HEK293 (cell line): ENCODE measurements around the gene LSMEM2.

Experiments used
- BCL11A ChIP-seq: fragments of 450-650 bp; formaldehyde crosslinking; IDR thresholded peaks from 2 replicates; pipeline ENCODE4 v1.5.1; 2016; ENCODE audit warnings: low read depth, missing biosample characterization, missing genetic modification characterization
- FEZF1 ChIP-seq: fragments of 450-650 bp; formaldehyde crosslinking; IDR thresholded peaks from 2 replicates; pipeline ENCODE4 v1.5.1; 2016; ENCODE audit warnings: missing biosample characterization, missing genetic modification characterization
- GFI1B ChIP-seq: fragments of 450-650 bp; formaldehyde crosslinking; IDR thresholded peaks from 2 replicates; pipeline ENCODE4 v1.5.1; 2016; ENCODE audit warnings: missing biosample characterization, missing genetic modification characterization
- KLF1 ChIP-seq: fragments of 450-650 bp; formaldehyde crosslinking; IDR thresholded peaks from 2 replicates; pipeline ENCODE4 v1.5.1; 2016; ENCODE audit warnings: missing biosample characterization, missing genetic modification characterization
- KLF10 ChIP-seq: fragments of 450-650 bp; IDR thresholded peaks from 2 replicates; pipeline ENCODE4 v1.5.1; 2018; ENCODE audit warnings: missing biosample characterization, mild to moderate bottlenecking, missing genetic modification characterization
- RBAK ChIP-seq: fragments of 450-650 bp; formaldehyde crosslinking; IDR thresholded peaks from 2 replicates; pipeline ENCODE4 v1.5.1; 2016; ENCODE audit warnings: missing biosample characterization, missing genetic modification characterization
- SP2 ChIP-seq: fragments of 450-650 bp; formaldehyde crosslinking; IDR thresholded peaks from 2 replicates; pipeline ENCODE4 v1.5.1; 2016; ENCODE audit warnings: missing biosample characterization, missing genetic modification characterization
- SP7 ChIP-seq: fragments of 450-650 bp; formaldehyde crosslinking; IDR thresholded peaks from 2 replicates; pipeline ENCODE4 v1.5.1; 2016; ENCODE audit warnings: missing biosample characterization, missing genetic modification characterization
- ZBTB11 ChIP-seq: fragments of 450-650 bp; formaldehyde crosslinking; conservative IDR thresholded peaks from 2 replicates; pipeline ENCODE4 v1.5.1; 2016; ENCODE audit warnings: low read depth, missing biosample characterization, missing genetic modification characterization
- ZBTB20 ChIP-seq: fragments of 450-650 bp; formaldehyde crosslinking; IDR thresholded peaks from 2 replicates; pipeline ENCODE4 v1.5.1; 2016; ENCODE audit warnings: missing biosample characterization, missing genetic modification characterization
- ZBTB26 ChIP-seq: fragments of 450-650 bp; formaldehyde crosslinking; optimal IDR thresholded peaks from 2 replicates; pipeline ENCODE3; 2016; ENCODE audit warnings: missing biosample characterization, mild to moderate bottlenecking, missing genetic modification characterization
- ZBTB7A ChIP-seq: fragments of 450-650 bp; formaldehyde crosslinking; IDR thresholded peaks from 2 replicates; pipeline ENCODE4 v1.5.1; 2016; ENCODE audit warnings: low read depth, missing biosample characterization, missing genetic modification characterization
- ZBTB8A ChIP-seq: fragments of 450-650 bp; formaldehyde crosslinking; IDR thresholded peaks from 2 replicates; pipeline ENCODE4 v1.5.1; 2016; ENCODE audit warnings: missing biosample characterization, missing genetic modification characterization
- ZFP41 ChIP-seq: fragments of 450-650 bp; formaldehyde crosslinking; IDR thresholded peaks from 2 replicates; pipeline ENCODE4 v1.5.1; 2016; ENCODE audit warnings: missing biosample characterization, missing genetic modification characterization, borderline replicate concordance
- ZNF112 ChIP-seq: fragments of 450-650 bp; formaldehyde crosslinking; IDR thresholded peaks from 2 replicates; pipeline ENCODE4 v1.5.0; 2017; ENCODE audit warnings: missing biosample characterization, missing genetic modification characterization
- ZNF19 ChIP-seq: fragments of 450-650 bp; formaldehyde crosslinking; IDR thresholded peaks from 2 replicates; pipeline ENCODE4; 2016; ENCODE audit warnings: missing biosample characterization, missing genetic modification characterization, low read depth
- ZNF26 ChIP-seq: fragments of 450-650 bp; formaldehyde crosslinking; IDR thresholded peaks from 2 replicates; pipeline ENCODE4 v1.5.1; 2016; ENCODE audit warnings: missing biosample characterization, missing genetic modification characterization
- ZNF335 ChIP-seq: fragments of 450-650 bp; formaldehyde crosslinking; conservative IDR thresholded peaks from 2 replicates; pipeline ENCODE4 v1.5.1; 2016; ENCODE audit warnings: missing biosample characterization, missing genetic modification characterization
- ZNF362 ChIP-seq: fragments of 450-650 bp; formaldehyde crosslinking; IDR thresholded peaks from 2 replicates; pipeline ENCODE4 v1.5.1; 2016; ENCODE audit warnings: missing biosample characterization, missing genetic modification characterization
- ZNF394 ChIP-seq: fragments of 450-650 bp; formaldehyde crosslinking; IDR thresholded peaks from 2 replicates; pipeline ENCODE4 v1.5.1; 2016; ENCODE audit warnings: missing biosample characterization, missing genetic modification characterization, mild to moderate bottlenecking, moderate library complexity, borderline replicate concordance
- ZNF404 ChIP-seq: fragments of 450-650 bp; formaldehyde crosslinking; IDR thresholded peaks from 2 replicates; pipeline ENCODE4 v1.5.1; 2017; ENCODE audit warnings: missing biosample characterization, missing genetic modification characterization
- ZNF501 ChIP-seq: fragments of 450-650 bp; formaldehyde crosslinking; IDR thresholded peaks from 2 replicates; pipeline ENCODE4 v1.5.1; 2016; ENCODE audit warnings: missing biosample characterization, missing genetic modification characterization
- ZNF513 ChIP-seq: fragments of 450-650 bp; IDR thresholded peaks from 2 replicates; pipeline ENCODE4 v1.5.1; 2018; ENCODE audit warnings: missing biosample characterization, missing genetic modification characterization
- ZNF514 ChIP-seq: fragments of 450-650 bp; formaldehyde crosslinking; IDR thresholded peaks from 2 replicates; pipeline ENCODE4 v1.5.1; 2016; ENCODE audit warnings: missing biosample characterization, missing genetic modification characterization
- ZNF529 ChIP-seq: fragments of 450-650 bp; formaldehyde crosslinking; IDR thresholded peaks from 2 replicates; pipeline ENCODE4 v1.5.1; 2017; ENCODE audit warnings: missing genetic modification characterization, missing biosample characterization; ENCODE audit not compliant: insufficient replicate concordance
- ZNF571 ChIP-seq: fragments of 450-650 bp; formaldehyde crosslinking; IDR thresholded peaks from 2 replicates; pipeline ENCODE4 v1.5.0; 2017; ENCODE audit warnings: missing biosample characterization, missing genetic modification characterization
- ZNF580 ChIP-seq: fragments of 450-650 bp; formaldehyde crosslinking; IDR thresholded peaks from 2 replicates; pipeline ENCODE4 v1.5.1; 2016; ENCODE audit warnings: missing biosample characterization, missing genetic modification characterization
- ZNF664 ChIP-seq: fragments of 450-650 bp; formaldehyde crosslinking; IDR thresholded peaks from 2 replicates; pipeline ENCODE4 v1.5.1; 2016; ENCODE audit warnings: missing biosample characterization, missing genetic modification characterization
- ZNF747 ChIP-seq: fragments of 450-650 bp; formaldehyde crosslinking; IDR thresholded peaks from 2 replicates; pipeline ENCODE4 v1.5.1; 2016; ENCODE audit warnings: missing biosample characterization, missing genetic modification characterization
- ZNF76 ChIP-seq: fragments of 450-650 bp; formaldehyde crosslinking; IDR thresholded peaks from 2 replicates; pipeline ENCODE4; 2016; ENCODE audit warnings: low read depth, missing biosample characterization, missing genetic modification characterization, borderline replicate concordance
- ZNF791 ChIP-seq: fragments of 450-650 bp; formaldehyde crosslinking; IDR thresholded peaks from 2 replicates; pipeline ENCODE4 v1.5.1; 2016; ENCODE audit warnings: missing biosample characterization, missing genetic modification characterization
- ZNF843 ChIP-seq: fragments of 450-650 bp; formaldehyde crosslinking; IDR thresholded peaks from 2 replicates; pipeline ENCODE4 v1.5.1; 2016; ENCODE audit warnings: missing biosample characterization, missing genetic modification characterization

The LSMEM2 gene

GRCh38 chr3:50327943-50328691 is 49.2 kb downstream of the LSMEM2 start, which contains the start of gene TUSC2 (continued):
- TF ChIP-seq ZNF26 (tag by site-specific recombination) (no peak), ZBTB26 (tag by site-specific recombination) (peak; percentile 64), ZNF362 (tag by site-specific recombination) (no peak), ZNF529 (no peak), ZNF571 (no peak), ZNF843 (no peak), ZNF112 (tag by site-specific recombination) (no peak), ZBTB11 (tag by site-specific recombination) (peak; percentile 86), ZNF404 (tag by site-specific recombination) (no peak), ZNF664 (tag by site-specific recombination) (no peak), KLF1 (tag by site-specific recombination) (no peak), ZNF19 (tag by site-specific recombination) (no peak), SP2 (peak; percentile 93), RBAK (no peak), ZBTB8A (no peak), ZFP41 (tag by site-specific recombination) (no peak), ZNF747 (no peak), ZBTB7A (tag by site-specific recombination) (no peak), BCL11A (tag by site-specific recombination) (no peak), ZNF580 (tag by site-specific recombination) (no peak), ZNF514 (tag by site-specific recombination) (no peak), GFI1B (no peak), ZNF394 (tag by site-specific recombination) (0 out of 2 replicates have a peak, but pooled peaks have one; percentile 4), FEZF1 (tag by site-specific recombination) (no peak), ZBTB20 (tag by site-specific recombination) (0 out of 2 replicates have a peak, but pooled peaks have one; percentile 51), ZNF76 (tag by site-specific recombination) (peak; percentile 92), KLF10 (tag by site-specific recombination) (no peak), ZNF513 (tag by site-specific recombination) (no peak), ZNF335 (tag by site-specific recombination) (peak; percentile 64), ZNF501 (tag by site-specific recombination) (0 out of 2 replicates have a peak, but pooled peaks have one; percentile 73), ZNF791 (tag by site-specific recombination) (no peak), SP7 (tag by site-specific recombination) (no peak)
